Measurements from ENCODE around the gene PIEZO1. TPM values are rescaled to one million over a fixed set of nuclear protein-coding genes. Genes with fewer than 3 reads are reported as not detected.
"Not testable (repeated sequence)": the region's sequence is repeated elsewhere in the genome, so short reads cannot be mapped to it uniquely, and the experiment has no call there.

Gene PIEZO1
- total RNA-seq, 2 donors from 2014 or later, result 55.7 to 128 TPM

- Mint-ChIP-seq H3K27ac (peak overlapping the region; percentile 55 to 86), H3K9me3 (no peaks in the 10 kb centered on the region), H3K36me3 (no peaks in the 10 kb centered on the region)
- ATAC-seq (peak; percentile 69 to 75), DNase-seq (ENCODE audit: low spot score in 2 of 2) (peak; percentile 72 to 77)
Measured at GRCh38 chr16:88681709-88682451, 103.1 kb downstream of the PIEZO1 start.

- Mint-ChIP-seq H3K9me3 (no peaks in the 10 kb centered on the region), H3K27ac (peak overlapping the region in 1 of 2 donors; percentile 86), H3K36me3 (no peaks in the 10 kb centered on the region)
- ATAC-seq (peak in 1 of 2 donors; percentile 29), DNase-seq (ENCODE audit: low spot score in 2 of 2) (peak in 1 of 2 donors; percentile 56)
Measured at GRCh38 chr16:88681084-88681680, 103.8 kb downstream of the PIEZO1 start.

- Mint-ChIP-seq H3K27ac (peak overlapping the region in 1 of 2 donors; percentile 86), H3K36me3 (no peaks in the 10 kb centered on the region), H3K9me3 (no peaks in the 10 kb centered on the region)
- DNase-seq (ENCODE audit: low spot score in 2 of 2) (no peak), ATAC-seq (no peak)
Measured at GRCh38 chr16:88680554-88681083, 104.4 kb downstream of the PIEZO1 start.

- Mint-ChIP-seq H3K27ac (no peak overlapping the region), H3K9me3 (no peaks in the 10 kb centered on the region), H3K36me3 (no peaks in the 10 kb centered on the region)
- no peak for DNase-seq (ENCODE audit: low spot score in 2 of 2)
- ATAC-seq, result no peak
Measured at GRCh38 chr16:88678224-88678979, 106.6 kb downstream of the PIEZO1 start.

- no peak for ATAC-seq
- Mint-ChIP-seq H3K36me3 (no peaks in the 10 kb centered on the region), H3K27ac (peak overlapping the region in 1 of 2 donors; percentile 23), H3K9me3 (no peaks in the 10 kb centered on the region)
- no peak for DNase-seq (ENCODE audit: low spot score in 2 of 2)
Measured at GRCh38 chr16:88677721-88678120, 107.3 kb downstream of the PIEZO1 start.

GRCh38 chr16:88676502-88677242, 108.3 kb downstream of the PIEZO1 start:
- H3K27ac Mint-ChIP-seq, result peak overlapping the region; percentile 9 to 35

GRCh38 chr16:88673716-88674379, 111.2 kb downstream of the PIEZO1 start:
- ATAC-seq (no peak), DNase-seq (ENCODE audit: low spot score in 2 of 2) (no peak)
- H3K27ac Mint-ChIP-seq, result peak overlapping the region in 1 of 2 donors; percentile 29
- H3K9me3 Mint-ChIP-seq, result no peaks in the 10 kb centered on the region
- no peaks in the 10 kb centered on the region for H3K36me3 Mint-ChIP-seq

More at GRCh38 chr16:88676502-88677242, 108.3 kb downstream of the PIEZO1 start:
- no peak for ATAC-seq
- no peaks in the 10 kb centered on the region for H3K36me3 Mint-ChIP-seq
- H3K9me3 Mint-ChIP-seq, result no peaks in the 10 kb centered on the region
- no peak for DNase-seq (ENCODE audit: low spot score in 2 of 2)

- Mint-ChIP-seq H3K36me3 (no peaks in the 10 kb centered on the region), H3K27ac (no peak overlapping the region), H3K9me3 (no peaks in the 10 kb centered on the region)
- DNase-seq (ENCODE audit: low spot score in 2 of 2), result no peak
- no peak for ATAC-seq
Measured at GRCh38 chr16:88672776-88673175, 112.2 kb downstream of the PIEZO1 start.

GRCh38 chr16:88671806-88672205, 113.2 kb downstream of the PIEZO1 start:
- DNase-seq (ENCODE audit: low spot score in 2 of 2), result no peak
- Mint-ChIP-seq H3K27ac (no peak overlapping the region), H3K36me3 (no peaks in the 10 kb centered on the region), H3K9me3 (no peaks in the 10 kb centered on the region)
- no peak for ATAC-seq

- Mint-ChIP-seq H3K36me3 (no peaks in the 10 kb centered on the region), H3K27ac (no peak overlapping the region), H3K9me3 (no peaks in the 10 kb centered on the region)
- no peak for DNase-seq (ENCODE audit: low spot score in 2 of 2)
- ATAC-seq, result no peak
Measured at GRCh38 chr16:88669980-88670379, 115.0 kb downstream of the PIEZO1 start.

GRCh38 chr16:88669493-88669892, 115.5 kb downstream of the PIEZO1 start:
- not testable (repeated sequence) for H3K27ac Mint-ChIP-seq; H3K36me3 Mint-ChIP-seq; DNase-seq (ENCODE audit: low spot score in 2 of 2); H3K9me3 Mint-ChIP-seq; ATAC-seq

GRCh38 chr16:88667461-88667860, 117.6 kb downstream of the PIEZO1 start:
- ATAC-seq, result no peak
- no peak for DNase-seq (ENCODE audit: low spot score in 2 of 2)
- Mint-ChIP-seq H3K36me3 (no peaks in the 10 kb centered on the region), H3K27ac (no peak overlapping the region), H3K9me3 (no peaks in the 10 kb centered on the region)

GRCh38 chr16:88665570-88665969, 119.5 kb downstream of the PIEZO1 start:
- H3K9me3 Mint-ChIP-seq, result no peaks in the 10 kb centered on the region
- ATAC-seq, result no peak
- peaks cover 0 to 5% of the 10 kb centered on the region in 2 donors for H3K36me3 Mint-ChIP-seq
- DNase-seq (ENCODE audit: low spot score in 2 of 2), result no peak
- H3K27ac Mint-ChIP-seq, result no peak overlapping the region
